GM12891 (cell line): ENCODE data around the gene CGNL1.

ENCODE experiments used
- DNase-seq: peaks from one replicate; pipeline ENCODE4 v3.0.0; 2011; ENCODE audit warnings: low spot score; ENCODE audit not compliant: insufficient read length
- FAIRE-seq: peaks from 2 replicates; lab custom pipeline; 2011; peaks lifted over from hg19 to GRCh38; lab: Jason Lieb, UNC
- PAX5 ChIP-seq: IDR thresholded peaks from 2 replicates; pipeline ENCODE4 v1.6.1; 2011; ENCODE audit warnings: low read length, moderate library complexity, mild to moderate bottlenecking; ENCODE audit not compliant: insufficient read depth, severe bottlenecking
- POLR2A ChIP-seq: IDR thresholded peaks from 2 replicates; pipeline ENCODE4 v1.6.1; 2011; ENCODE audit warnings: low read depth, low read length, control low read depth
- POLR2AphosphoS5 ChIP-seq: IDR thresholded peaks from 2 replicates; pipeline ENCODE4 v1.6.1; 2011; ENCODE audit warnings: low read depth, low read length, control low read depth
- POU2F2 ChIP-seq: IDR thresholded peaks from 2 replicates; pipeline ENCODE4 v1.6.1; 2011; ENCODE audit warnings: low read depth, mild to moderate bottlenecking, control low read depth, low read length, moderate library complexity
- SPI1 ChIP-seq: IDR thresholded peaks from 2 replicates; pipeline ENCODE4 v1.6.1; 2011; ENCODE audit warnings: low read depth, low read length, control low read depth
- TAF1 ChIP-seq: IDR thresholded peaks from 2 replicates; pipeline ENCODE4 v1.6.1; 2011; ENCODE audit warnings: low read depth, low read length, control low read depth

The CGNL1 gene

GRCh38 chr15:57461541-57461940 lies 85.2 kb downstream of the CGNL1 start:
- DNase-seq (no peak), FAIRE-seq (no peak)
- TF ChIP-seq POU2F2 (no peak), POLR2A (no peak), PAX5 (no peak), TAF1 (no peak), SPI1 (no peak), POLR2AphosphoS5 (no peak)

DNA sequence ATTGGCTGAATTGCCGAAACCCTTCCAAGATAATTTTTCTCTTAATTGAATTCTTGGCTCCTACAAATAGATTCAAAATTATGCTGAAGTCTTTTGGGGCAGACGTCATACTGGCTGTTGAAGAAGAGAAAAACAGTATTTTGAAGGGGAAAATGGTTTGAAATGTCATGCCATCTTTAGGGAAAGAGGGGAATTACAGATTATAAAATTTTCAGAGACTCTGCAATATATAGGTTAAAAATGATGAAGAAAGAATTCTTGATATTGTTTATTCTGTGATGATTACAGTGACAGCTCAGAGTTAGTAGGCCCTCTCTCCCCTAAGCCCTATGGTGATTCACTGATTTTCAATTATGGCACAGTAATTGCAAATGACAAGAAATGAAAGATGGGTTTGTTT lies 86.1 kb downstream of the CGNL1 start:
- no peak for TF ChIP-seq POLR2A
- TF ChIP-seq POU2F2, result no peak
- no peak for TF ChIP-seq PAX5
- TF ChIP-seq TAF1, result no peak
- no peak for TF ChIP-seq POLR2AphosphoS5
- TF ChIP-seq SPI1, result no peak
- FAIRE-seq (no peak), DNase-seq (no peak)

- FAIRE-seq (no peak), DNase-seq (no peak)
- TF ChIP-seq POLR2AphosphoS5, result no peak
- TF ChIP-seq POLR2A, result no peak
- no peak for TF ChIP-seq PAX5
- no peak for TF ChIP-seq SPI1
- TF ChIP-seq POU2F2, result no peak
- no peak for TF ChIP-seq TAF1
Measured at GRCh38 chr15:57463360-57463759, 87.1 kb downstream of the CGNL1 start.

- no peak for TF ChIP-seq SPI1
- TF ChIP-seq POLR2A, result no peak
- no peak for TF ChIP-seq TAF1
- no peak for TF ChIP-seq PAX5
- TF ChIP-seq POU2F2, result no peak
- no peak for TF ChIP-seq POLR2AphosphoS5
Measured at GRCh38 chr15:57464480-57464879, 88.2 kb downstream of the CGNL1 start.

GRCh38 chr15:57468486-57468885 lies 92.2 kb downstream of the CGNL1 start:
- TF ChIP-seq POU2F2, result no peak
- TF ChIP-seq POLR2A, result no peak
- no peak for TF ChIP-seq POLR2AphosphoS5
- no peak for TF ChIP-seq PAX5
- TF ChIP-seq TAF1, result no peak
- DNase-seq (no peak), FAIRE-seq (no peak)

More at GRCh38 chr15:57464480-57464879, 88.2 kb downstream of the CGNL1 start:
- no peak for DNase-seq
- no peak for FAIRE-seq

- FAIRE-seq (no peak), DNase-seq (no peak)
- no peak for TF ChIP-seq TAF1
Measured at GRCh38 chr15:57470543-57470942, 94.2 kb downstream of the CGNL1 start.

DNA sequence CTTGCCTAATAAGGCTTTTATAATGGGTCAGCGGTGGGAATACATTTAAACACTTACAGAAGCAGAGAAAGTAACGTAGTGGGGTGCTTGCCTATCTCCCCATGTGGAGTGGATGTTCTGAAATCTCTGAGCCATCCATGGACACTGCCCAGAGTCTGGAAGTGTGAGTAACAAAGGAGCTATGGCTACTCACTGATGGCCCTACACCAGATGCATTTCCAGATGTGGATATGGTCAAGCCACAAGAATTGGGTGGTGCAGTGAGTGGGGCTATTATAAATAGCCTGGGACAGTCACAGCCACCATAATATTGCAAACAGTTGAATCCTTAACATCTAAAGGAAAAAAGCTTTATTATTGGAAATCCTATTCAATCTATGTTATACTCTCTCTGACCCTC lies 96.6 kb downstream of the CGNL1 start:
- FAIRE-seq (no peak), DNase-seq (no peak)
- TF ChIP-seq POU2F2, result no peak

- TF ChIP-seq POLR2AphosphoS5, result no peak
- no peak for TF ChIP-seq TAF1
- no peak for TF ChIP-seq SPI1
- no peak for TF ChIP-seq PAX5
- no peak for TF ChIP-seq POLR2A
- TF ChIP-seq POU2F2, result no peak
- DNase-seq (no peak), FAIRE-seq (no peak)
Measured at GRCh38 chr15:57476533-57476975, 100.2 kb downstream of the CGNL1 start.

- TF ChIP-seq POLR2A (no peak), TAF1 (no peak), PAX5 (no peak), POLR2AphosphoS5 (no peak), POU2F2 (no peak), SPI1 (no peak)
- FAIRE-seq (no peak), DNase-seq (no peak)
Measured at GRCh38 chr15:57477736-57478522, 101.6 kb downstream of the CGNL1 start.

- TF ChIP-seq SPI1 (no peak), PAX5 (no peak), POLR2A (no peak)
- FAIRE-seq (no peak), DNase-seq (no peak)
Measured at GRCh38 chr15:57479005-57479404, 102.7 kb downstream of the CGNL1 start.
